GM10266 (cell line): ENCODE results near the gene NDUFA5.
"Not testable (repeated sequence)": the region's sequence is repeated elsewhere in the genome, so short reads cannot be mapped to it uniquely, and the experiment has no call there.

ENCODE experiments used
- DNase-seq: peaks from one replicate; pipeline ENCODE4 v3.0.0; 2012; ENCODE audit errors: extremely low spot score
- TF ChIP-seq, protein P1 (sequence below): IDR thresholded peaks from 2 replicates; pipeline ENCODE4 v1.5.1; 2012; ENCODE audit warnings: mild to moderate bottlenecking, low read depth; ENCODE audit not compliant: control insufficient read depth, insufficient read depth; ENCODE audit errors: missing control alignments

The NDUFA5 gene

DNA sequence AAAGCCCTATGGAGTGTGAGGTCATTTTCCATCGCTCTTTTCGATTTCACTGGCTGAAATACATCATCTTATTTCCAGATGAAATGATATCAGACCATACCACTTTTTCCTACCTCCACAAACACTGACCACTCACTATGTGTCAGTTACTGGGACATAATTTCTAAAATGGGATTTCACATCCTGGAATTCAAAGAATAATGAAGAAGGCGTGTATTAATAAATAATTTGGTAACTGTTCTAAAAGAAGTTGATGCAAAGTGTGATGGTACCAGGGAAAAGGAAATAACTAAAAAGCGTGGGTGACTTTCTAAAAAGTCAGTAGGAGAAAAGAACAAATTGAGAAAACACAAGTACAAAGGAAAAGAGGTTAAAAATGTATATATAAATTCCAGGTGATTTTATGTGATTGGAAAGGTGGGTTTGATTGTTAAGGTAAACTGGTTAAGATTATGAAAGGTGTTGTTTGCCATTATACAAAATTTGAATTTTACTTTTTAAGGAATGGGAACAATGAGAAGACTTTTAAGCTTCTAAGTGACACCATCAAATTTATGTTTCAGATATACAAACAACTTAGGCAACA lies 764 bp upstream of the NDUFA5 start:
- TF ChIP-seq, protein P1, sequence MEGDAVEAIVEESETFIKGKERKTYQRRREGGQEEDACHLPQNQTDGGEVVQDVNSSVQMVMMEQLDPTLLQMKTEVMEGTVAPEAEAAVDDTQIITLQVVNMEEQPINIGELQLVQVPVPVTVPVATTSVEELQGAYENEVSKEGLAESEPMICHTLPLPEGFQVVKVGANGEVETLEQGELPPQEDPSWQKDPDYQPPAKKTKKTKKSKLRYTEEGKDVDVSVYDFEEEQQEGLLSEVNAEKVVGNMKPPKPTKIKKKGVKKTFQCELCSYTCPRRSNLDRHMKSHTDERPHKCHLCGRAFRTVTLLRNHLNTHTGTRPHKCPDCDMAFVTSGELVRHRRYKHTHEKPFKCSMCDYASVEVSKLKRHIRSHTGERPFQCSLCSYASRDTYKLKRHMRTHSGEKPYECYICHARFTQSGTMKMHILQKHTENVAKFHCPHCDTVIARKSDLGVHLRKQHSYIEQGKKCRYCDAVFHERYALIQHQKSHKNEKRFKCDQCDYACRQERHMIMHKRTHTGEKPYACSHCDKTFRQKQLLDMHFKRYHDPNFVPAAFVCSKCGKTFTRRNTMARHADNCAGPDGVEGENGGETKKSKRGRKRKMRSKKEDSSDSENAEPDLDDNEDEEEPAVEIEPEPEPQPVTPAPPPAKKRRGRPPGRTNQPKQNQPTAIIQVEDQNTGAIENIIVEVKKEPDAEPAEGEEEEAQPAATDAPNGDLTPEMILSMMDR, result no peak
- no peak for DNase-seq

DNA sequence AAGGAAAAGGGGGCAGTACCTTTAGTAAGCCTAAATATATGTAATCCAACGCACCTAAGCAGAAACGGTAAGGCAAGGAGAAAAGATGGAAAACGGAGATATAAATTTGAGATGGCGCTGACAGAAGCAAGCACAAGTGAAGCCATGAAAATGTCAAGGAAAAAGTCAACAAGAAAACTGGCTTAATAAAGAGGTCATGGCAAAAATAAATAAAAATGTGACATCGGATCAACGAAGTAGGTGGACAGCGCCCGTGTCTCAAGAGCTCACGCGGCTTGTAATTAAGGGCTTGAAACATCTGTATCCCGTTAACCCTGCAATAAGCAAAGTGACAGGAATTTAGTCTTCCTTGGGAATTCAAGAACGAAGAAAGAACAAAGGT lies 611 bp downstream of the NDUFA5 start:
- DNase-seq, result no peak
- TF ChIP-seq, protein P1, result no peak

DNA sequence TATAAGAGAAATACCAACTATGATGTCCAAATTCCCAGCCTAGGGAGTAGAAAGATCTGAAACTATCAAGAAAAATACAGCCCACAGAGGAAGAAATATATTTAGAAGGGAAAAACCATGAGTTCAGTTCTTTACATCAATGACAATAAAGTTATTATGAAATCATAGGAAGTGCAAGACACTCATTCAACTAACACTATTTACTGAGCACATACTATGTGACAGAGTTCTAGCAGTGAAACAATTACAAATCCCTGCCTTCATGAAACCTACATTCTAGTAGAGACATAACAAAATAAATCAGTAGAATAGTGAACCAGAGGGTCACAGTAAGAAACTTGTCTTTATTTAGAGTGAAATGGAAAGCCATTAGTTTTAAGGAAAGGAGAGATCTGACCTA lies 2.1 kb downstream of the NDUFA5 start:
- DNase-seq, result no peak
- TF ChIP-seq, protein P1, result no peak

DNA sequence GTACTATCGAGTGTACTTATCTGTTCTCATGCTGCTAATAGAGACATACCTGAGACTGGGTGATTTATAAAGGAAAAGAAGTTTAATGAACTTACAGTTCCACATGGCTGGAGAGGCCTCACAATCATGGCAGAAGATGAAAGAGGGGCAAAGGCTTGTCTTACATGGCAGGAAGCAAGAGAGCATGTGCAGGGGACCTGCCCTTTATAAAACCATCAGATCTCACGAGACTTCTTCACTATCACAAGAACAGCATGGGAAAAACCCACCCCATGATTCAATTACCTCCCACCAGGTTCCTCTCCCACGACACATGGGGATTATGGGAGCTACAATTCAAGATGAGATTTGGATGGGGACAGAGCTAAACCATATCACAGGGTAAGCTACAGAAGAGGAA lies 4.5 kb downstream of the NDUFA5 start:
- TF ChIP-seq, protein P1, result no peak
- no peak for DNase-seq

DNA sequence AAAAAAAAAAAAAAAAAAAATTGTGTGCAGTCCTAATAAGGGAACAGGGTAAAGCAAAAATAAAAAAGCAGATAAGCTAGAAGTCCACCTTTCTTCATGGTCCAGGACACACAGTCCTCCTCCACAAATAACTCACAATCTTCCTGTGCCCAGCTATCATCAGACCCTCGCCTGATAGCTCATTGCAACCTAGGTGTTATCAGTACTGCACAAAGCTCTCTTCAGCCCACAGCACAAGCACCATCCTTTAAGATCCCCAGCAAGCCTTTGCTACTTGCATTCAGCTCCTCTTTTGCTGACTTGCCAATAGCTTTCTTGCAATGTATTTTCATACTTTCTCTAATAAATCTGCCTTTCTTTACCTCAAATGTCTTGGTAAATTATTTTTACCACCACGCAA lies 5.0 kb downstream of the NDUFA5 start:
- no peak for DNase-seq
- TF ChIP-seq, protein P1, result no peak

DNA sequence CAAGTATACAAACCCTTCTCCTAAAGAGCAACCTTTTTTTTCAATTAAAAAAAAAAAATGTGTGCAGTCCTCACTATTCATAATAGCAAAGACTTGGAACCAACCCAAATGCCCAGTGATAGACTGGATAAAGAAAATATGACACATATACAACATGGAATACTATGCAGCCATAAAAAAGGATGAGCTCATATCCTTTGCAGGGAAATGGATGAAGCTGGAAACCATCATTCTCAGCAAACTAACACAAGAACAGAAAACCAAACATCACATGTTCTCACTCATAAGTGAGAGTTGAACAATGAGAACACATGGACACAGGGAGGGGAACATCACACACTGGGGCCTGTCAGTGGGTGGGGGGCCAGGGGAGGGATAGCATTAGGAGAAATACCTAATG lies 5.5 kb downstream of the NDUFA5 start:
- not testable (repeated sequence) for DNase-seq

DNA sequence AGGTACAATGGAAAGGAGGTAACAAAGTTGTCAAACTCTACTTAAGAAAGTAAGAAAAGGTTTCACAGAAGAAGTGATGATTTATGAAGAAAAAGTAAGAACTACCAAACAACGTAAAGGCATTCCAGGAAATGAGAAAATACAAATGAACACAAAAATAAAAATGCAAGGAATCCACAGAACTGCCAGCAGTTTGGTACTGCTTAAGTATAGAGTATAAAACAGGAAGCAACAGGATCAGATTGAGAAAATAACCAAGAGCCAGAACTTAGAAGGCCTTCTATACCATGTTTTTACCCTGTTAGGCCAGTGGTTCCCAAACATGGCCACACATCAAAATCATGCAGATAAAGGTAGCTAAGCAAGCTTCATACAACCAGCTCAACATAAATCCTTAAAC lies 9.2 kb downstream of the NDUFA5 start:
- TF ChIP-seq, protein P1, result no peak
- no peak for DNase-seq

DNA sequence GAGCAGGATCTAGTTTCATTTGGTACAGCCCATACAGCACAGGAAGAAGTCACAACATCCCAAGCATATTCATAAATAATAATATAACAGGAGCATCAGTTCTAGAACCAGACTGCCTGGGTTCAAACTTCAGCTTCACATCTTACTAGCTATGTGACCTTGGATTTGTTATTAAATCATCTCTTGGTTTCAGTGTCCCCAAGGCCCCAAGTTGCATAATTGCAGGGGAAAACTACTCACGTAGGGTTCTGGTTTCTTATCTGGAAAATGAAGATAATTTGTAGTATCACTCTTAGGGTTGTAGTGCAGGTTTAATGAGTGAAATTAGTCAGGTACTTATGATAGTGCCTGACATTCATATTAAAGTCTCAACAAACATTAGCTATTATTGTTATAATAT lies 17.7 kb downstream of the NDUFA5 start:
- no peak for DNase-seq
- TF ChIP-seq, protein P1, result no peak
